Measurements from ENCODE around the gene CAPN6.

DNA sequence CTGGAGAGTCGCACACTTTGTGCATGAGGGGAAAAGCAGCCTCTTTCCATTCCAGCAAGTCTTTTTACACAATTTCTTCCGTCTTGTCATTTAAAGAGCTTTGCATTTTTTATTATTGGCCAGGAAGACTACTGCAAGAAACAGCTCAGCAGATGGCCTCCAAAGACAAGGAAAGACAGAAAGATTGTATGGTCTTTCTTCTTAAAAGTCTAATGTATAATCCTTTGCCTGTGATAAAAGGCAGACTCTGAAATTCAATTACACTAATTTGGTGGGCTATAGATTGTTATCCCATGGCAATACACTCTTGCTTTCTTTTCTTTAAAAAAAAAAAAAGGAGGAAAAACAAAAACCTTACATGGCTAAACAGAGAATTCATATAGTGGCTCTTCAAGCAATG lies 5.9 kb downstream of the CAPN6 start:
- TF ChIP-seq, protein P1, sequence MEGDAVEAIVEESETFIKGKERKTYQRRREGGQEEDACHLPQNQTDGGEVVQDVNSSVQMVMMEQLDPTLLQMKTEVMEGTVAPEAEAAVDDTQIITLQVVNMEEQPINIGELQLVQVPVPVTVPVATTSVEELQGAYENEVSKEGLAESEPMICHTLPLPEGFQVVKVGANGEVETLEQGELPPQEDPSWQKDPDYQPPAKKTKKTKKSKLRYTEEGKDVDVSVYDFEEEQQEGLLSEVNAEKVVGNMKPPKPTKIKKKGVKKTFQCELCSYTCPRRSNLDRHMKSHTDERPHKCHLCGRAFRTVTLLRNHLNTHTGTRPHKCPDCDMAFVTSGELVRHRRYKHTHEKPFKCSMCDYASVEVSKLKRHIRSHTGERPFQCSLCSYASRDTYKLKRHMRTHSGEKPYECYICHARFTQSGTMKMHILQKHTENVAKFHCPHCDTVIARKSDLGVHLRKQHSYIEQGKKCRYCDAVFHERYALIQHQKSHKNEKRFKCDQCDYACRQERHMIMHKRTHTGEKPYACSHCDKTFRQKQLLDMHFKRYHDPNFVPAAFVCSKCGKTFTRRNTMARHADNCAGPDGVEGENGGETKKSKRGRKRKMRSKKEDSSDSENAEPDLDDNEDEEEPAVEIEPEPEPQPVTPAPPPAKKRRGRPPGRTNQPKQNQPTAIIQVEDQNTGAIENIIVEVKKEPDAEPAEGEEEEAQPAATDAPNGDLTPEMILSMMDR (IDR thresholded peaks at IDR 0.05), result no peak
- no peak for TF ChIP-seq POLR2A (IDR thresholded peaks at IDR 0.05)

All from lower leg skin (tissue), 3 donors.